Activated CD4-positive, alpha-beta T cell treated with anti-CD3 and anti-CD28 coated beads for 1 hour (primary cell): ENCODE results near the gene FAM124B.

Source experiments
- DNase-seq: peaks from one replicate; pipeline ENCODE4 v3.0.0-alpha.2; 2020

Gene FAM124B

DNA sequence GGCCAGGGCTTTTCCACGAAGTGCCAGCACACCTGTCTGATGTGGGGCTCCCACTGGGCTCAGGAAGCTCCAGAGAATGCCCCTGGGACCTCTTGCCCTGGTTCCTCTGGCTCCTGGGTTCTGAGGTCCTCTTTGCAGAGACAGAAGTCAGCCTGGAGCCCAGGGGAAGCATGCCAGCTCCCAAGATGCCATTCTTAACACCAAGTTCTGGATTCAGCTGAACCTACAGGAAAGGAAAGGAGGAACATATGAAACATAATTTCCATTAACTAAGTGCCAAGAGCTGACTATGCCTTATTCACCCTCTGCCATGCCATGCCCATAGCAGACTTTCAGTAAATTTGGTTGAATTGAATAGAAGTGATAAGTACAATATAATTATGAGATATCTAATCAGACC lies 21.9 kb downstream of the FAM124B start:
- DNase-seq: no peak

GRCh38 chr2:224379172-224379571 lies 22.7 kb downstream of the FAM124B start:
- DNase-seq: no peak

DNA sequence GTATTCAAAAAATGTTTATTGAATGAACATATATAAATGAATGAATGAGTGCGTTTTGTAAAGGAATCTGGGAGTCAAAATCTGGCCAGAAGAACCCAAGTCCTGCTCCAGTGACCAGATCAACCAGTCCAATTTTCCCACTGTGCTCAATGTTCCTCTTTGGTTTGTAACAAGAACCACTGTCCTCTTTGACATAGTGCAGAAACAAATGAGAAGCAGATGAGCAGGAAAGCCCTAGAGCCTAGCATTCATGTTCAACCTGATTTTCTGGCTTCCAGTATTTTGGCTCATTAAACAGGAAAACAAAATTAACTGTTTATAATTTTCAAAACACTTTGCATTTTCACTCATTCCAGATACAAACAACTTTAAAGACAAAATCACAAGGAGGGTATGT lies 23.2 kb downstream of the FAM124B start:
- DNase-seq: no peak

DNA sequence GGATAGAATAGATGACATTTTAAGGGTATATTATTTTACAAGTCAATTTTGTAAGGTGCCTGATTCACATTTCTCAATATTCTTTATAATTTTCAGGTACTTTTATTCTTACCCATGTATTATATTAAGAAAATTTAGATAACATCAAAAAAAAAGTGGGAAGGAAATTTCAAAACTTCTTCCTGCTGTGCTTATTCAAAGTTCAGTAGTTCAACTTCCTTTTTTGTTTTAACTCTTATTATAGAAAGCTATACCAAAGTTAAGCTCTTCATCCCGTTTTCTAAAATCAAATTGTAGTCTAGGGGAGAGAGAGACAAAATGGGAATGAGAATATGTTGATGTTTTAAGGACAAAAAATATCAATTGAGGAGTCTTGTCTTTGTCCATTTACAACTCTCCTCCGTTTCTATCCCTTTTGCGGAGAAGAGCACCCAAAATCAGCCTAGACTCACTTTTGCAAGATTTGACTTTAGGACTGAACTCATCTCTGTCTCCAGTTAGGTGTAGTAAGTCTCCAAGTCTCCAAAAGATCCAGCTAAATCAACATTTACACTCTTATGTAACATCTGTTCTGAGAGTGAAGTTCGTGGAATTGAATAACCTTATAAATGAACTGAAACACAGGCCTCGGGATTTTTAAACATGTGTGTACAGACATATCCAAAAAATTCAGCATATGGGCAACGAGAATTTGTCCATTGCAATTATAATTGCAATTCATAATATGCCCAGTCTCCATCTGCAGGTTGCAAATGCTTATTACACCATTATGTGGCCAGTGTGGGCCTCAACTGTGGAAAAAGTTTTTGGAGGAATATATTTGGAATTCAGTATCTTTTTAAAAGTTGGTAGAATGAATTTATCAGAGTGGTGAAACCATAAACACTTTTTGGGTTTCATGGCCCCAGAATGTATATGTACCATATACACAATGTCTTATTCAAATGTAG lies 23.9 kb downstream of the FAM124B start:
- DNase-seq: no peak

DNA sequence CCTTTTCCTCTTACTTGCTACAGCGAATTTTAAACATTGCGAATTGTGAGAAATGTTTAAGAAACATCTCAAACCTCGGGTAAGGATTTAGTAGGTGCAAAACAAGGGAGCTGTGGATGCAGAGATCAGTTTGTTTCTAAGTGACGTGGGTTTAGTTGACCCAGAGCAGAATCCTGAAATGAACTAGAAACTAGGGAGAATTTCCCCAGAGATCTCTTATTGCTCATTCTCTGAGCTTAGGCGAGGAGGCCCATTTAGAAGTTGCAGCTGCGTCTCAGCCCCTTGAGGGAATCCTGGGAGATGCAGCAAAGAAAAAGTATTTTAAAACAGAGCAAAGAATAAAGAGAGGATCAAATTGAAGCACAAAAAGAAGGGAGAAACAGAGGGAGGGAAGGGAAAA lies 29.3 kb downstream of the FAM124B start:
- DNase-seq: no peak

GRCh38 chr2:224369028-224369632 lies 32.8 kb downstream of the FAM124B start:
- no peak for DNase-seq

- DNase-seq: no peak
These were observed 35.6 kb downstream of the FAM124B start for GRCh38 chr2:224366267-224366844.

DNA sequence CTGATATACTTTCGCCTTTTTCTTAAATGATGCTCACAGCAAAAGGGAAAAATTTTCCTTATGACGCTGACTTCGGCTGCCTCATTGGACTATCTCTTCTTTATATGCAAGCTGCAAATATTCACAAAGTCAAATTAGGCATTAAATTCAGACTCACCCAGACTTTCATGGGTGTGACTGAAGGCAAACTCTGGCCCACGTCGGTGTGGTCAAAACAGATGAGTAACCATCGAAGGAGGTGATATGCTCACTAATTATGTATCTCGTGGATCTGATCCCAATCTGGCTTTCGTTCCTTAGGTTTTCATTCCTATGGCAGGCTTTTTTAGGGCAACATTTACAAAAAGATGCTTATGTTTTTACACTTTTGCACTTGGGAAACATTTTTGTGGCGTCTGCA lies 36.6 kb downstream of the FAM124B start:
- DNase-seq: no peak

- DNase-seq: no peak
These were observed 38.6 kb downstream of the FAM124B start for GRCh38 chr2:224363281-224363680.

DNA sequence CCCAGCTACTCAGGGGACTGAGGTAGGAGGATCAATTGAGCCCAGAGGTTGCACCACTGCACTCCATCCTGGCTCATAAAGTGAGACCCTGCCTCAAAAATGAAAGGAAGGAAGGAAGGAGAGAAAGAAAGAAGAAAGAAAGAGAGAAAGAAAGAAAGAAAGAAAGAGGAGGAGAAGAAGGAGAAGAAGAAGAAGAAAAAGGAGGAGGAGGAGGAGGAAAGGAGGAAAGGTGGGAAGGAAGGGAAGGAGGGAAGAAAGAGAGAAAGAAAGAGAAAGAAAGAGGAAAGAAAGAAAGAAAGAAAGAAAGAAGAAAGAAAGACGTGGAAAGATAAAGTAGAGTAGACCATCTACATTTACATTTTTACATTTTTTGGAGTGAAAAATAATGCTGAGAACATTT lies 39.8 kb downstream of the FAM124B start:
- DNase-seq: no peak

- no peak for DNase-seq
These were observed 41.1 kb downstream of the FAM124B start for GRCh38 chr2:224360801-224361251.

DNA sequence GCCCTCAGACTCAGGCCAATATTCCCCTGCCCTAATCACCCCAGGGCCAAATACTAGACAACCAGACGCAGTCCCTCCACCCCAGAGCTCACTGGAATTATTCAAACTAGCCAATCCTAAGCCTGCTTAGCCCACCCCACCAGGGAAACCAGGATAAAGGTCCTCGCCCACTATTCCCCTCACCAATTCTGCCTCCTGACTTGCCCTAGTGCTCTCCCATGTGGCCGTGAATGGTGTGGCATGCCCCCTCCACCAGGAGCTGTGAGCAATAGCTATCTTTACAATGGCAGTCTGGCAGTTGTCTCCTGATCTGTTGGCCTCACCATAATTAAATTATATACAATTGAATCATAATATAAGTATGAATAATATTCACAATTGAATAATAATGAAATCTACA lies 42.3 kb downstream of the FAM124B start:
- DNase-seq: no peak

DNA sequence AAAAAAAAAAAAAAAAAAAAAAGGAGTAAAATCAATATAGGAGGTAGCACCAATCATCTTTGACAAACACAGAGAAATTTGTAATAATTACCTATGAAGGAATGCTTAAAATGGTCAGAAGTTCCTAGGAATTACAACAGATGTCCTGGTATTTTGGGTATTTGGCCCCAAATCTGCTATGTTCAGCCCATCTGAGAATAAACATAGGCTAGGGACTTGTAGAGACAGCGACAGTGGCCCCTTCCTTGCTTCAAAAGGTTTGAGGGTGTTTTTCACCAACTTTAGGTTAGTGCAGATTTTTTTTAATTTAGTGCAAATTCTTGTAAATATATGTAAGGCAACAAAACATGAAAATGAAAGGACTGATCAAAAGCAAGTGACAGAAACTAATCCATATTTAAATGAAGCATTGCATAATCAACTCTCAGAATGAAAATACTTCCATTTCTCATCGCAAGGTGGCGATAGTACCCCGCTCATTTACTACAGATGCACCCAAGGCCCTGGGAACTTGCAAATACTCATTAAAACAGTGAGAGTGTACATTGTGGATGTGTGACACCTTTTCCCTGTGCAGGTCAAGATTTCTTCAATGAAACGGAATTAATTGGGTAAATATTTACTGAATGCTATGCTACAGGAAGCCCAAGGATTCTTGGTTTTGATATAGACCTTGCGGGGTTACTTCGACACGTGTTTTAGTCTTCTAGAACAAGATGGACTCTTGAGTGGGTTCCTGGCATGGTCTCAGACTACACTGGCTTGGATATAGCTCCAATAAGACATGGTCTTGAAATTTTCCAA lies 44.6 kb downstream of the FAM124B start:
- DNase-seq: peak; percentile 32

DNA sequence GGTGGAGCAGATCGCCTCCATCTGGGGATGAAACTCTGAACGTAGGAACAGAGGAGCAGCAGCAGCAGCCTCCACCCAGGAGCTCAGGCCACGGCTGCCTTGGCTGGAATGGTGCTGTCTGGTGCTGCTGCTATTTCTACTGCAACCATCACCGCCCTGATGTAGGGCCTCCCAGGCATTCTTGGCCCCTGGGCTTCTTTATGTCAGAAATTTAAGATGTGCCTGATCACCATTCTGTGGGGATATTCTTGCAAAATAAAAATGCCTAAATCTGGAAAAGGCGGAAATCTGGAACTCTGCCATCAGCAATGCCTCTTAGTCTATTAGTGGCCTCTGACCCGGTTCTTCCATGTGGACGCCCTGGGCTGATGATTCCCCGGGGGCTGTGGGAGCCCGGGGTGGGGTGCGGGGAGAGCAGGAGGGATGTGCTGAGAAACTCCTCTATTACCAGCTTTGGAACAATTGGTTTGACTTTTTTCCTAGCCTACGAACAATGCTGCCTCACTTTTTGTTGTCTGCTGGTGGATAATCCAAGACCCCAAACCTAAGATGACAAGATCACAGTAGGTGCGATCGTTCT lies 47.2 kb downstream of the FAM124B start:
- DNase-seq: no peak

DNA sequence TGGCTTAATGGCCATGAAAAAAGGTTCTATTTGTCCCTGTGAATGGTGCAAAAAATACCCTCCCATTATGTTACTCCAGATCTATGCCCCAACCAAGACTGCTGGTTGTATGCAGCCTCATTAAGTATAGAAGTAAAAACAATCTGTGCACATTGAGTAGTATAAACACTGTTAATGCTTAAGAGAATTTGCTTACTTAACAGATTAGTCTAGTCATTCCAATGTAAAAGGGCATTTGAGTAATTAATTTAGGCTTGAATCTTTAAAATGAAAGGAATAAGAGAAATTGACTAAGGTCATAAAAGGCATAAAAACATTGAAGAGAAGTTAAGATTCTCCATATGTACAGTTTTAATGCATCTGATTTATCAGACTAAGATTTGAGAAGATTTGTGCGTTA lies 51.2 kb downstream of the FAM124B start:
- DNase-seq: no peak

GRCh38 chr2:224349396-224349795 lies 52.5 kb downstream of the FAM124B start:
- no peak for DNase-seq

GRCh38 chr2:224347176-224348051 lies 54.5 kb downstream of the FAM124B start:
- no peak for DNase-seq

DNA sequence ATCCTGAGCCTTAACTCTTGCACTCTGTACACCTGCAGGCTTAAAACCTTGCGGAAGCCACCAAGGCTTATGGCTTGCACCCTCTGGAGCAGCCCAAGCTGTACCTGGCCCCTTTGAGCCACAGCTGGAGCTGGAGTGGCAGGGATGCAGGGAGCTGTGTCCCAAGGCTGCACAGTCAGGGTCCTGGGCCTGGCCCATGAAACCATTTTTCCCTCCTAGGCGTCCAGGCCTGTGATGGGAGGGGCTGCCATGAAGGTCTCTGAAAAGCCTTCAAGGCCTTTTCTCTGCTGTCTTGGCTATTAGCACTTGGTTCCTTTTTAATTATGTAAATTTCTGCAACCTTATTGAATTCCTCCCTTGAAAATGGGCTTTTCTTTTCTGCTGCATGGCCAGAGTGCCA lies 56.4 kb downstream of the FAM124B start:
- DNase-seq: no peak

DNA sequence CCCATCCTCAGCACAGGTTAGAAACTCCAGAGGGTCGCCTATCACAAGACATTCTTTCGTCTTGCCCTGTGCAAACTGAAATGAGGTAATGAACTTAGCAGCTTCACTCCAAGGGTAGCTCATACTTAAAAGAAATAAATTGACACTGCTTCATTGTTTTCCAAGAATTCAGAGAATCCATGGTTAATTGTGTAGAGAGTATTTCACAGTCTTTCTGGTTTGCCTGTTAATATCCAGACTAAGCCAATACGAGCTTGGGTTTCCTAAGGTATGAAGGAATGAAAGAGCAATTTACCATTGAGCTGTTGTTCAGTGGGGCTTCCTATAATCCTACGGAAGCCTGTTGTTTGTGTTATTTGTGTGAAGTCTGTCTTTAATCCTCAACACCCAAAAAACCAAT lies 58.7 kb downstream of the FAM124B start:
- no peak for DNase-seq

DNA sequence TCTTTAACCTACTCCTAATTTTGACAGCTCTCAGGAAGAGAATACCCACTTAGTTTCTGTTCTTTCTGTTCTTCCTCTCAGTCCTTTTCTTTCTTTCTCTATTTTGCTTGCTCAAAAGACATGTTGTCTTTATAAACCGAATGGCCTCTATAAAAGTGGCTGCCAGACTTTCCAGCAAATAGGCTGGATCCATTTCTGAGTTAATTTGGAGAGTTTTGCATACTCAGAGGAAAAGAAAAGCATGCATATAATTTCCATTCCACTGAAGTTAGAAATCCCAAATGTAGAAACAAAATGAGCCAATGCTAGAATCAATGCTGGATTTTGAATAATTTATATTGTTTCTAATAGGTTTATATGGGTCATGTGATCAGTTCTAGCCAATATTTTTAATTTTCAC lies 65.9 kb downstream of the FAM124B start:
- DNase-seq: no peak

DNA sequence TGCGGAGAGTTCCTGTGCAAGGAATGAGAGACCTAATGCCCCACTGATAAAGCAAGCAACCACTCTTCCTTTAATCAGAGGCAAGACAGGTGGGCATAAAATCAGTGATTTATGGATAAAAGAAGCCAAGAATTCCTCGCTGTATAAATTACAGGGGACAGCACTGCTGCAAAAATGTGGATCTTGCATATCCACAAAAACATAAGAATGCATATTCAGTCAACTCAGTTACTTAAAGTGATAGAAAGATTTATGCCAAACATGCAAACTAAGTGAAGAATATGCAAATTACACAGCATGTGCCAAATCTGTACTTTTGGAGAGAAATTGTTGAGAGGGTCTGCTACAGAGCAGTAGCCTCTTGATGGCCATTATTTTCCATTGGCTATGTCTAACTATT lies 67.2 kb downstream of the FAM124B start:
- DNase-seq: no peak
